K562 treated with DMSO at 1 percent for 24 hours (cell line): ENCODE data around the gene PARD6A. TPM values are rescaled to one million over a fixed set of nuclear protein-coding genes. Genes with fewer than 3 reads are reported as not detected.

ENCODE experiments used
- total RNA-seq: library from RNA; unstranded; fragments of 300-600 nt; gene quantifications from 2 replicates; pipeline ENCODE4 v1.2.3, GENCODE V29; 2022; ENCODE audit warnings: low read depth; ENCODE audit not compliant: insufficient read depth

PARD6A gene, protein sequence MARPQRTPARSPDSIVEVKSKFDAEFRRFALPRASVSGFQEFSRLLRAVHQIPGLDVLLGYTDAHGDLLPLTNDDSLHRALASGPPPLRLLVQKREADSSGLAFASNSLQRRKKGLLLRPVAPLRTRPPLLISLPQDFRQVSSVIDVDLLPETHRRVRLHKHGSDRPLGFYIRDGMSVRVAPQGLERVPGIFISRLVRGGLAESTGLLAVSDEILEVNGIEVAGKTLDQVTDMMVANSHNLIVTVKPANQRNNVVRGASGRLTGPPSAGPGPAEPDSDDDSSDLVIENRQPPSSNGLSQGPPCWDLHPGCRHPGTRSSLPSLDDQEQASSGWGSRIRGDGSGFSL
- 1.3 and 4.6 TPM in 2 replicates for total RNA-seq

DNA sequence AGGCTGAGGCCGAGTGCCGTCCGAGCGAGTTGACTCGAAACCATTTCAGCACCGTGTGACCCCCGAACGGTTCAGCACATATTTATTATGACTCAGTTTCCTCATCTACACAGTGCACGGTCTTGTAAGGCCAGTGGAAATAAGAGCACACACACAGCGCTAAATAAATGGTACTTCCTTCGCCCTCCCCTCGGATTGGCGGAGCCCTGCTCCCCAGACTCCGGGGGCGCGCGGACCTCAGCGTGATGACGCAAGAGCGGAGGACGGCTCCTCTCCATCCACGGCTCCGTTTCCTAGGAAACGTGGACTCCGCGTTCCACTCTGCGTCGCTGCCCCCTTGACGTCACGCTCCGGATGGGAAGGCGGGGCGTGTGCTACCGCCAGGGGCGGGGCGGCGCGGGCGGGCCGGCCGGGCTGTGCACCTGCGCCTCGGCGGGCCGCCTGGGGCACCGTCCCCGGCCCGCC, at the start of gene PARD6A:
PARD6A (plus strand) TSS at position 397 of the 465 bp plus-strand sequence. CDS start 79 bp downstream, outside the sequence.

DNA sequence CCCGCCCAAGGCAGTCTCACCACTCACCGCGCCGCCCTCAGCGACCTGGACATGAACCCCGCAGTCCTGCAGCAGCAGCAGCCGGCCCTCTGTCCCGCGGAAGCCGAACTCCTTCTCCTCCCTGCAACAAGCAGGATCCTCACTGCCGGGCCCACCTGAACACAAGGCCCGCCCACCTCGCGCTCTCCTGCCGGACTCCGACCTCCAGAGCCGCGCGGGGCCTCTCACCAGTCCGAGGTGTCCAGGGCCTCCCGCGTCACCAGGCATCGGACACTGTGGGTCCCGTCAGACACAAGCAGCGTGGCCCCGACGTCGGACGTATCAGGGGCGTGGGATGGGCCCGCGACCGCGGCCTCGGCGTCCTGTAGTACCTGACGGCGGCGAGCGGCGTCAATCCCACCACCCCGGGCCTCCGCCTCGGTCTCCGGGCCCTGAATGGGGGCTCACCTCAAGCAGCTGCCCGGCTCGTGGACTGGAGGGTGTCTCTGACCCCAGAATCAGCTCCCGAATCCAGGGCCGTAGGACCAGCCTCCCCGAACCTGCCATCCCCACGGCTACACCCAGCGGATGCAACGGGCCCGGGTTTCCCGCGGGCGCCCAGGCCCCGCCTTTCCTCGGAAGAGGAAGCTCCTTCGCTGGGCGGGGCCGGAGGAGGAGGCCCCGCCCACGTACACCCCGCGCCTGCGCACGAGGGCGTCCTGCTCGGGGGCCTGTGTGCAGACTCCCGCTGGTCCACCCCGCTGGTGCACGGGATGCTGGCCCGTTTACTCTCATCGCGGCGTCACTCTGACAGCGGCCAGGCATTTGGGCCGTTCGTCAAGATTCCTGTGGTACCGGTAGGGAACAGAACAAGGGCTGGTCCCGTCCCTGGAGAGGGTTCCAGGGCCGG, 841 bp upstream of the PARD6A start, which contains the start of gene ACD:
ACD (minus strand) TSS at position 586 of the 889 bp plus-strand sequence; CDS start at position 546, 40 bp downstream.

DNA sequence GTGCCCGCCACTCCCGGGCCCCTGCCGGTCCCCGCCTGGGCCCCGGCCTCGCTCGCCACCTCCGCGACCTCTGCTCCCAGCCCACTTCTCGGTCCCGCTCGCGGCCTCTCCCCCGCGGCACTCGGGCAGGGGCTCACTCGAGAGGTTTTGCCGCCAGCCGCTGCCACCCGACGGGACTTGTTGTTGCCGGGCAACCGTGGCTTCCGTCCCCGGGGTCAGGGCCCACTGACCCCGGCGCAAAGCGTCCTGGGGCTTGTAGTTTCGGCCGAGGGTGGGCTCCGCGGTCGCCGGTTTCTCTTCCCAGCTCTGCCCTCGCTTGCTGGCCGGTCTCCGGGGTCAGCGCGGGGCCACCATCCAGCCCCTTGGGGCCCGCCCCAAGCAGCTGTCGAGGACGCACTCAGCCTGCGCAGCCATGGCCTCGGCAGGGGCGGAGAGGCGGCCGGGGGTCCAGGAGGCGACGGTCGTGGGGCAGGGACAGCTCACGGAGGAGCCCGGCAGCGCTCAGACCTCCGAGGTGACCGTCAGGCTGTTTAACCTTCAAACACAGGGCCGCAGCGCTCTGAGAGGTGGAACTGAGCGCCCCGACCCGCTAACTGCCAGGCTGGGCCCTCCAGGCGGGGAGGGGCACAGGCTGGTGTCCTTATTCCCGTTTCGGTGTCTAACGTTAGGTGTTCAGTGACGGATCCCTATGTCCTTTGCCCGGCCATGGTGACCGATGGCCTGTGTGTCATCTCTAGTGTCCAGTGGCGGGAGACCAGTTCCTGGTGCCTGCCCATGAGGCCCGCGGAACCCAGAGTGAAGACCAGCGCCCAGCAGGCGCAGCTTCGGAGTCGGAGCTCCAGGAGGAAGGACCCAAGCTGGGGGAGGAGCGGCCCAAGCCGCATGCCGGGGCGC, 6.0 kb downstream of the PARD6A start, which contains the start of the genes C16orf86 and ENKD1:
C16orf86 (plus strand) TSS at position 256 of the 894 bp plus-strand sequence; CDS start at position 413, 157 bp downstream.
ENKD1 (minus strand) TSS at position 192 of the 894 bp plus-strand sequence. CDS start 308 bp downstream, outside the sequence.

Other genes with a start within 250 kb of the PARD6A start
- 0.24 and 0.64 TPM in 2 replicates for gene ZDHHC1, start 244.5 kb upstream of the PARD6A start, total RNA-seq
- gene HSD11B2, start 229.8 kb upstream of the PARD6A start, total RNA-seq = 0.28 TPM in 1 of 2 replicates, not detected in the other
- 204 and 205 TPM in 2 replicates for gene ATP6V0D1, start 179.8 kb upstream of the PARD6A start, total RNA-seq
- gene AGRP, start 177.4 kb upstream of the PARD6A start, total RNA-seq = not detected in 2 replicates
- 13.1 and 20.4 TPM in 2 replicates for gene RIPOR1, start 132.1 kb upstream of the PARD6A start, total RNA-seq
- 36.6 and 38.1 TPM in 2 replicates for gene CTCF, start 98.4 kb upstream of the PARD6A start, total RNA-seq
- 2.0 TPM in 2 replicates for gene CARMIL2, start 15.8 kb upstream of the PARD6A start, total RNA-seq
- 51.6 and 54.9 TPM in 2 replicates for gene ACD, start 700 bp upstream of the PARD6A start, total RNA-seq
- 17.9 and 18.4 TPM in 2 replicates for gene ENKD1, start 5.8 kb downstream of the PARD6A start, total RNA-seq
- gene C16orf86, start 5.9 kb downstream of the PARD6A start, total RNA-seq = 1.1 and 2.5 TPM in 2 replicates
- 19.9 and 22.5 TPM in 2 replicates for gene GFOD2, start 58.4 kb downstream of the PARD6A start, total RNA-seq
- gene RANBP10, start 145.6 kb downstream of the PARD6A start, total RNA-seq = 16.9 and 17.6 TPM in 2 replicates
- gene TSNAXIP1, start 145.9 kb downstream of the PARD6A start, total RNA-seq = 0.10 TPM in 1 of 2 replicates, not detected in the other
- gene THAP11, start 181.4 kb downstream of the PARD6A start, total RNA-seq = 58.7 and 62.7 TPM in 2 replicates
- 76.3 and 84.1 TPM in 2 replicates for gene NUTF2, start 186.0 kb downstream of the PARD6A start, total RNA-seq
- gene CENPT, start 186.7 kb downstream of the PARD6A start, total RNA-seq = 67.2 and 75.8 TPM in 2 replicates
- gene EDC4, start 212.1 kb downstream of the PARD6A start, total RNA-seq = 91.7 and 98.7 TPM in 2 replicates
- gene NRN1L, start 223.9 kb downstream of the PARD6A start, total RNA-seq = 2.9 and 3.1 TPM in 2 replicates
- gene PSKH1, start 232.3 kb downstream of the PARD6A start, total RNA-seq = 46.0 and 46.8 TPM in 2 replicates